Measurements from ENCODE around the gene PAN2. TPM values are rescaled to one million over a fixed set of nuclear protein-coding genes. Genes with fewer than 3 reads are reported as not detected.
"Not testable (repeated sequence)": the region's sequence is repeated elsewhere in the genome, so short reads cannot be mapped to it uniquely, and the experiment has no call there.

PAN2 gene
- polyA plus RNA-seq, 6 donors from 2014 or later: 10.0 to 15.3 (median 13.6) TPM

DNA sequence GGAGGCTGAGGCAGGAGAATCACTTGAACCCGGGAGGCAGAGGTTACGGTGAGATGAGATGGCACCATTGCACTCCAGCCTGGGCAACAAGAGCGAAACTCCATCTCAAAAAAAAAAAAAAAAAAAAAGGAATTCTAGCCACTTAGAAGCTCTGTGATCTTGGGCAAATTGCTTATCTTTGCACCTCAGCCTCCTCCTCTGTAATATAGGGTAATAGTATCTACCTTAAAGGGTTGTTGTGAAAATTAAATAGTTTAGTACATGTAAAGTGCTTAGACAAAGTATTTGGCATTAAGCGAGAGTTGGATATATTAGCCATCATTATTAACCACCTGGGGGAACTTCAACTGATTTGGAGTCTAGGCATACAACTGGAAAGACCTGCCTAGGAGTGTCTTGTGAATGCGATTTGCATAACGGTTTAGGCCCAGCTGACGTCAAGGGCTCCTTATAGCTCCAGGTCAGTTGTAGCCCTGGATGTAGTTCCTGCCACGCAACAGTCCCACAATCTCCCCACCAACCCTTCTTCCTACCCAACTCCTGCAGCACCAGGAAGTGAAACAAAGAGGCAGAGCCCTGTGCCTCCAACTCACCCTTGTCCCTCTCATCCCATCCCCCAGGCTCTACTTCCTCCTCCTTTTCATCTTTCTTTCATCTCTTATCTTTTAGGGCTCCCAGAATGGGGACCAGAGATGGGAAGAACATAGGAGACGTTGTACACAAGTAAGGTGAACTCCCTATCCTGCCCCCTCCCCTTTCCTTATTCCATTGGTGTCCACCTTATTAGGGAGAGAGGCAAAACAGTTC lies 2.8 kb upstream of the PAN2 start:
- H3K4me3 Mint-ChIP-seq: peak overlapping the region in 6 of 8 donors; percentile 0 to 56 (median 38)
- peaks cover 0 to 4% (median 0%) of the 10 kb centered on the region in 7 donors for H3K9me3 Mint-ChIP-seq
- peak overlapping the region; percentile 40 to 98 (median 82) for H3K27ac Mint-ChIP-seq
- peaks cover 0 to 7% of the 10 kb centered on the region in 2 donors for H3K36me3 Mint-ChIP-seq
- DNase-seq (no peak), ATAC-seq (ENCODE audit: low read depth in 2 of 2) (no peak)
- H3K27me3 Mint-ChIP-seq: no peaks in the 10 kb centered on the region
- peaks cover 43 to 65% (median 47%) of the 10 kb centered on the region in 3 donors for H3K4me1 Mint-ChIP-seq

DNA sequence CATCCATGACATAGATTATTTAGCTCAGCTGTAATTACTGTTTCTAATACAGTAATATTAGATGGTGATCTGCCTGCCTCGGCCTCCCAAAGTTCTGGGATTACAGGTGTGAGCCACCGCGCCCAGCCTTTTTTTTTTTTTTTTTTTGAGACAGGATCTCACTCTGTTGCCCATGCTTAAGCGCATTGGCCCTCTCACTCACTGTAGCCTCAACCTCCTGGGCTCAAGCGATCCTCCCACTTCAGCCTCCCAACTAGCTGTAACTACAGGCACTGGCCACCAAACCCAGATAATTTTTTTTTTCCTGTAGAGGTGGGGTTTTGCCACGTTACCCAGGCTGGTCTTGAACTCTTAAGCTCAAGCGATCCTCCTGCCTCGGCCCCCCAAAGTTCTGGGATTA lies 1.7 kb upstream of the PAN2 start:
- H3K27me3 Mint-ChIP-seq; H3K9me3 Mint-ChIP-seq; H3K36me3 Mint-ChIP-seq; ATAC-seq (ENCODE audit: low read depth in 2 of 2); DNase-seq: not testable (repeated sequence)
- H3K4me3 Mint-ChIP-seq: peak overlapping the region in 5 of 8 donors; percentile 10 to 53 (median 21)
- H3K27ac Mint-ChIP-seq: peak overlapping the region in 4 of 6 donors; percentile 53 to 100 (median 76)
- H3K4me1 Mint-ChIP-seq: peaks cover 47 to 65% (median 48%) of the 10 kb centered on the region in 3 donors

DNA sequence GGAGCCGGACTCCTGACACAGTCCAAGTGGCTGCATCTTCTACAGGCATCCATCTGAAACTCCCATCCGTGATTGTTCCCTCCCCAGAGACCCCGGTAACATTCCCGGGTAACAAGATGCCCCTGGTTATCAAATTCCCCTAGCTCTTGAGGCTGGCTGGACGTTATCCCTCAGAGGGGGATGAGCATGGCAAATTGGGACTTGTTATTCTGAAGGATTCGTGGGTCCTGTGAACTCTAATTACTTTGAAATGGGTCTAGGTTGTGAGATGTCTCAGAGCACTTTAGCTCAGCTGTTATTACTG lies 642 bp upstream of the PAN2 start:
- Mint-ChIP-seq H3K9me3 (peaks cover 0 to 4% (median 0%) of the 10 kb centered on the region in 7 donors), H3K27ac (peak overlapping the region; percentile 99 to 100 (median 100)), H3K4me1 (peaks cover 42 to 60% (median 43%) of the 10 kb centered on the region in 3 donors), H3K27me3 (no peaks in the 10 kb centered on the region), H3K36me3 (peaks cover 0 to 7% of the 10 kb centered on the region in 2 donors), H3K4me3 (peak overlapping the region; percentile 80 to 99 (median 96))
- DNase-seq (no peak), ATAC-seq (ENCODE audit: low read depth in 2 of 2) (no peak)

GRCh38 chr12:56333197-56333678 lies 562 bp downstream of the PAN2 start:
- peak overlapping the region; percentile 99 to 100 (median 100) for H3K27ac Mint-ChIP-seq
- DNase-seq (no peak), ATAC-seq (ENCODE audit: low read depth in 2 of 2) (peak; percentile 6 to 8)
- peak overlapping the region; percentile 80 to 99 (median 96) for H3K4me3 Mint-ChIP-seq
- no peaks in the 10 kb centered on the region for H3K27me3 Mint-ChIP-seq
- H3K9me3 Mint-ChIP-seq: peaks cover 0 to 2% (median 0%) of the 10 kb centered on the region in 7 donors
- peaks cover 30 to 48% (median 31%) of the 10 kb centered on the region in 3 donors for H3K4me1 Mint-ChIP-seq
- no peaks in the 10 kb centered on the region for H3K36me3 Mint-ChIP-seq

DNA sequence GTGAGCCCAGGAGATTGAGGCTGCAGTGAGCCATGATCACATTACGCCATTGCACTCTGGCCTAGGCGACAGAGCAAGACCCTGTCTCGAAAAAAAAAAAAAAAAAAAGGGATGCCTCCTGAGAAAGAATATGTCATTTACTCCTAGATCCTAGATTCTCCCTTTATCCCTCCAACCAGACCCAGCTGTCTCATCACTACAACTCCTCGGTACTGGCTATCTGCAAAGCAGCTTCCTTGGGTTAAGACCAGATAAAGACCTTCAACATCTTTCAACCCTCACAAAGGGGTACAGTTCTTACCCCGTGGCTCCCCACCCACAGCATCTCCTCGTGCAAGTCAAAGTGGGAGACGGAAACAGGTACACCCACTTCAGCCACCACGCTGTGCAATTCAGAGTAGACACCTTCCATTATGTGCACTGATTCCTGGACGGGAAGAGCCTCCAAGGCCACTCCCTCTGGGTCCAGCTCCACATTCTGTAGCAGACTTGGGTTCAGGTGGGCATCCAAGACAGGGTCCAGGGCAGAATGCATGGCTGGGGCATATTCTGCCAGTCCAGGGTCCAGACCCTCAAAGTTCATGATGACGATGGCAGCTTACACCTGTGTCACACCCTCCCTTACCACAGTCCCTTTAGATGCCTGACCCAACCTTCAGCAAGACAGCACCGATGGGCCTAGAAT lies 1.1 kb downstream of the PAN2 start:
- peak overlapping the region; percentile 99 to 100 (median 100) for H3K27ac Mint-ChIP-seq
- no peaks in the 10 kb centered on the region for H3K27me3 Mint-ChIP-seq
- H3K9me3 Mint-ChIP-seq: peaks cover 0 to 2% (median 0%) of the 10 kb centered on the region in 7 donors
- H3K36me3 Mint-ChIP-seq: peaks cover 0 to 5% of the 10 kb centered on the region in 2 donors
- peaks cover 27 to 42% (median 28%) of the 10 kb centered on the region in 3 donors for H3K4me1 Mint-ChIP-seq
- DNase-seq (no peak), ATAC-seq (ENCODE audit: low read depth in 2 of 2) (no peak)
- peak overlapping the region; percentile 80 to 99 (median 96) for H3K4me3 Mint-ChIP-seq

DNA sequence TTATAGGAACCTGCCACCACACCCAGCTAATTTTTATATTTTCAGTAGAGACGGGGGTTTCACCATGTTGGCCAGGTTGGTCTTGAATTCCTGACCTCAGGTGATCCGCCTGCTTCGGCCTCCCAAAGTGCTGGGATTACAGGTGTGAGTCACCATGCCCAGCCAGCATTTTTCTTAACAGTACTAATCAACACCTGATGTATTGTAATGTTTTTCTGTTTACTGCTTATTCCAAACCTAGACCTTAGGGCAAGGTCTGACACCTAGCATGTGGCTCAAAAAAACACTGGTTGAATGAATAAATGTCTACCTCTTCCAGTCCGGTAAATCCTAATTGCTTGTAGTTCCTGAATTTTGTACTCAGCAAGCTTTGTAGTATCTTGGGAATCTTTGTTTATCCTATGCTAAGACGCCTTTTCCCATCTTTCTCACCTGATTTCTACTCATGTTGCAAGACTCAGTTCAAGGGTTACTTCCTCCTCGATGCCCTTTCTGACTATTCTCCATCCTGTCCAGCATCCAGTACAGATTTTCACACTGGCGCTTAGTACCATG lies 2.8 kb downstream of the PAN2 start:
- Mint-ChIP-seq H3K27ac (peak overlapping the region in 3 of 6 donors; percentile 33 to 100 (median 49)), H3K9me3 (peaks cover 0 to 2% (median 0%) of the 10 kb centered on the region in 7 donors), H3K36me3 (peaks cover 12 to 16% of the 10 kb centered on the region in 2 donors), H3K27me3 (no peaks in the 10 kb centered on the region), H3K4me1 (peaks cover 23 to 33% (median 31%) of the 10 kb centered on the region in 3 donors), H3K4me3 (peak overlapping the region in 3 of 8 donors; percentile 26 to 36 (median 28))
- ATAC-seq (ENCODE audit: low read depth in 2 of 2) (no peak), DNase-seq (no peak)

GRCh38 chr12:56326533-56326932 lies 7.3 kb downstream of the PAN2 start:
- no peak for ATAC-seq (ENCODE audit: low read depth in 2 of 2)
- DNase-seq: no peak
- H3K36me3 Mint-ChIP-seq: peaks cover 32 to 46% of the 10 kb centered on the region in 2 donors
- no peaks in the 10 kb centered on the region for H3K27me3 Mint-ChIP-seq
- H3K9me3 Mint-ChIP-seq: no peaks in the 10 kb centered on the region
- H3K4me1 Mint-ChIP-seq: peaks cover 5 to 11% (median 7%) of the 10 kb centered on the region in 3 donors
- H3K27ac Mint-ChIP-seq: peak overlapping the region in 1 of 6 donors; percentile 70
- no peak overlapping the region for H3K4me3 Mint-ChIP-seq

DNA sequence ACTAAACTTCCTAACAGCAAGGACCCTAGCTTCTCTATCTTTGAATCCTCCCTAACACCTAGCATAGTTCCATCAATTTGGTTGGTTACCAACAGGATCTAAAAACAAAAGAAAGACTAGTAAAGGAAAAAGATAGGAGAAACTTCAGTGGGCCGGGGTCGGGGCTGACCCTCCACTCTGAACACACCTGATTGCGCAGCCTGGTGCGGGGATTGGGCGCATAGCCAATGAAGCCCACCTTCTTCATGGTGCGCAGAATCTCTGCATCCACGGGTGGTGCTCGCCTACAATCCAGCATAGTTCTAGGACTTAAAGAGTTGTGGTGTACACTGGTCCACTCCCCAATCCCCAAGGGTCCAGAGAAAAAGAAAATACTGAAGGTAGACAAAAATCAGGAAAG lies 7.7 kb downstream of the PAN2 start:
- Mint-ChIP-seq H3K27ac (peak overlapping the region in 1 of 6 donors; percentile 70), H3K4me1 (peaks cover 4 to 11% (median 5%) of the 10 kb centered on the region in 3 donors), H3K9me3 (no peaks in the 10 kb centered on the region), H3K36me3 (peaks cover 32 to 46% of the 10 kb centered on the region in 2 donors), H3K4me3 (no peak overlapping the region), H3K27me3 (no peaks in the 10 kb centered on the region)
- DNase-seq (no peak), ATAC-seq (ENCODE audit: low read depth in 2 of 2) (no peak)

DNA sequence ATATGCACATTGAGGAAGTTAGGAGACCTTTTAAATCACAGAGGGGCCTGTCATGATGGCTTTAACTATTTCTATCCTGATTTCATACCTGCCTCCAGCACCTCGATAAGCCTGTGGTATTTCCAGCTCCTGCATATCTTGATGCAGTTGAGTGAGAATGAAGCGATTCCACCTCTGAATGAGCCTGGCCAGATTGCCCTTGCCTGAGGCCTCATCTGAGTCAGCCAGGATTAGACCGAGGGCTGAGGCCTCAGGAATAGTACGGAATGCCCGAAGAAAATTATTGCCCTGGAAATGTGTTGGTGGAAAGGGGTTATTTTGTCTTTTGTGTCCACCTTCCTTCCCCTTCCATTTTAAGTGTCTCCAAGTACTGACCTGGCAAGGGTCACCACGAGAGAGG lies 9.6 kb downstream of the PAN2 start:
- H3K36me3 Mint-ChIP-seq: peaks cover 32 to 54% of the 10 kb centered on the region in 2 donors
- no peak overlapping the region for H3K4me3 Mint-ChIP-seq
- H3K4me1 Mint-ChIP-seq: peaks cover 2 to 11% (median 3%) of the 10 kb centered on the region in 3 donors
- H3K27ac Mint-ChIP-seq: peak overlapping the region in 1 of 6 donors; percentile 74
- no peak for DNase-seq
- ATAC-seq (ENCODE audit: low read depth in 2 of 2): no peak
- H3K27me3 Mint-ChIP-seq: no peaks in the 10 kb centered on the region
- H3K9me3 Mint-ChIP-seq: no peaks in the 10 kb centered on the region

DNA sequence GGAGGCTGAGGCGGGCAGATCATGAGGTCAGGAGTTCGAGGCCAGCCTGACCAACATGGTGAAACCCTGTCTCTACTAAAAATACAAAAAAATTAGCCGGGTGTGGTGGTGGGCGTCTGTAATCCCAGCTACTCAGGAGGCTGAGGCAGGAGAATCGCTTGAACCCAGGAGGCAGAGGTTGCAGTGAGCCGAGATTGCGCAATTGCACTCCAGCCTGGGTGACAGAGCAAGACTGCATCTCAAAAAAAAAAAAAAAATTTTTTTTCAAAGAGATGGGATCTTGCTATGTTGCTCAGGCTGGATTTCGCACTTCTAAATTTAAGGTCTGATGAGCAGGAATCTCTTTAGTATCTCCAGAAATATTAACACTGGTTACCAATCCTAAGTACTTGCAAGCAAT lies 12.2 kb downstream of the PAN2 start:
- not testable (repeated sequence) for H3K27me3 Mint-ChIP-seq; DNase-seq; H3K9me3 Mint-ChIP-seq; H3K27ac Mint-ChIP-seq; ATAC-seq (ENCODE audit: low read depth in 2 of 2); H3K4me3 Mint-ChIP-seq; H3K4me1 Mint-ChIP-seq
- peaks cover 28 to 44% of the 10 kb centered on the region in 2 donors for H3K36me3 Mint-ChIP-seq

DNA sequence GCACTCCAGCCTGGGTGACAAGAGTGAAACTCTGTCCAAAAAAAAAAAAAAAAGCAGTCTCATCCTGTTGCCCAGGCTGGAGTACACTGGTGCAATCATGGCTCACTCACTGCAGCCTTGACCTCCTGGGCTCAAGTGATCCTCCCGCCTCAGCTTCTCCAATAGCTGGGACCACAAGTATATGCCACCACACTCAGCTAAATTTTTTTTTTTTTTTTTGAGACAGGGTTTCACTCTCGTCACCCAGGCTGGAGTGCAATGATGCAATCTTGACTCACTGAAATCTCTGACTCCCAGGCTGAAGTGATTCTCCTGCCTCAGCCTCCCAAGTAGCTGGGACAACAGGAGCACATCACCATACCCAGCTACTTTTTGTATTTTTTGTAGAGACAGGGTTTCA lies 12.8 kb downstream of the PAN2 start:
- Mint-ChIP-seq H3K27me3 (no peaks in the 10 kb centered on the region), H3K27ac (no peak overlapping the region), H3K4me1 (peaks cover 0 to 7% (median under 1%) of the 10 kb centered on the region in 3 donors), H3K36me3 (peaks cover 23 to 38% of the 10 kb centered on the region in 2 donors), H3K9me3 (no peaks in the 10 kb centered on the region), H3K4me3 (no peak overlapping the region)
- no peak for DNase-seq
- ATAC-seq (ENCODE audit: low read depth in 2 of 2): no peak

GRCh38 chr12:56317675-56318074 lies 16.1 kb downstream of the PAN2 start:
- Mint-ChIP-seq H3K9me3 (no peaks in the 10 kb centered on the region), H3K27me3 (no peaks in the 10 kb centered on the region), H3K36me3 (peaks cover 4 to 9% of the 10 kb centered on the region in 2 donors), H3K4me1 (peaks cover 7 to 24% (median 13%) of the 10 kb centered on the region in 3 donors), H3K27ac (peak overlapping the region in 4 of 6 donors; percentile 8 to 63 (median 58)), H3K4me3 (peak overlapping the region in 3 of 8 donors; percentile 6 to 49 (median 20))
- no peak for ATAC-seq (ENCODE audit: low read depth in 2 of 2)
- no peak for DNase-seq
